Liver (tissue), 9 donors: Measurements from ENCODE around the gene EIF3CL. TPM values are rescaled to one million over a fixed set of nuclear protein-coding genes. Genes with fewer than 3 reads are reported as not detected.
"Not testable (repeated sequence)": the region's sequence is repeated elsewhere in the genome, so short reads cannot be mapped to it uniquely, and the experiment has no call there.

Experiments
- DNase-seq: peaks from one replicate; pipeline ENCODE4 v3.0.0-alpha.2; 2017; ENCODE audit warnings: low spot score
- H3K27ac ChIP-seq, 2 donors: one replicate each; pipeline ENCODE4 v1.7.0; 2013; ENCODE audit warnings: inconsistent platforms in 2 of 2, low read length in 2 of 2, control low read depth in 1 of 2, low read depth in 1 of 2, mild to moderate bottlenecking in 1 of 2
- H3K27me3 ChIP-seq, 4 donors: one replicate each; pipeline versions ENCODE4 v1.6.1 to v1.7.0; 2013; ENCODE audit warnings: low read length in 3 of 4, inconsistent platforms in 1 of 4, mild to moderate bottlenecking in 1 of 4, moderate library complexity in 1 of 4; ENCODE audit not compliant: control insufficient read depth in 4 of 4, insufficient read depth in 4 of 4
- H3K36me3 ChIP-seq, 4 donors: one replicate each; pipeline versions ENCODE4 v1.6.1 to v1.7.0; 2013; ENCODE audit warnings: low read length in 3 of 4, mild to moderate bottlenecking in 3 of 4, low read depth in 1 of 4, moderate library complexity in 1 of 4; ENCODE audit not compliant: control insufficient read depth in 4 of 4, insufficient read depth in 3 of 4
- H3K4me1 ChIP-seq, 4 donors: one replicate each; pipeline versions ENCODE4 v1.6.1 to v1.7.0; 2013; ENCODE audit warnings: low read length in 3 of 4, mild to moderate bottlenecking in 3 of 4, moderate library complexity in 1 of 4; ENCODE audit not compliant: control insufficient read depth in 4 of 4, insufficient read depth in 4 of 4
- H3K4me3 ChIP-seq, 3 donors: one replicate each; pipeline versions ENCODE4 v1.6.1 to v1.7.0; 2013; ENCODE audit warnings: low read length in 3 of 3, control low read depth in 1 of 3, low read depth in 1 of 3, mild to moderate bottlenecking in 1 of 3
- H3K9ac ChIP-seq, 2 donors: one replicate each; pipeline ENCODE4 v1.7.0; 2013; ENCODE audit warnings: low read length in 2 of 2, mild to moderate bottlenecking in 2 of 2, moderate library complexity in 2 of 2, control low read depth in 1 of 2, low read depth in 1 of 2
- H3K9me3 ChIP-seq, 4 donors: one replicate each; pipeline versions ENCODE4 v1.6.1 to v1.7.0; 2013; ENCODE audit warnings: low read length in 3 of 4; ENCODE audit not compliant: control insufficient read depth in 4 of 4
- WGBS: extraction: QIAGEN DNeasy Blood & Tissue Kit; methylation state at CpG from one replicate; pipeline ENCODE4 v1.1.7; 2013; 5-methylcytosine and 5-hydroxymethylcytosine counted together
- polyA plus RNA-seq, 2 donors: library from polyadenylated mRNA; stranded (reverse) in 1 of 2; unstranded in 1 of 2; fragments of 200-250 nt in 1 of 2; fragments of >200 nt in 1 of 2; fragmentation: Nextera tagmentation in 1 of 2; extraction: Ambion mirVana in 1 of 2; gene quantifications; one replicate each; pipeline versions ENCODE4 v1.2.1 to v1.2.3, GENCODE V29; 2013 to 2015
- total RNA-seq, 2 donors: library from RNA; depleted of rRNA; stranded (reverse); fragments of >200 nt; gene quantifications; one replicate each; pipeline ENCODE4 v1.2.3, GENCODE V29; 2014
- donor health status: healthy.
- donor health status: healthy.
- donor health status: healthy.
- donor health status: healthy.
- donor health status: healthy.

EIF3CL gene
- total and polyA plus RNA-seq, 4 donors: 0.11 to 103 (median 68.1) TPM

DNA sequence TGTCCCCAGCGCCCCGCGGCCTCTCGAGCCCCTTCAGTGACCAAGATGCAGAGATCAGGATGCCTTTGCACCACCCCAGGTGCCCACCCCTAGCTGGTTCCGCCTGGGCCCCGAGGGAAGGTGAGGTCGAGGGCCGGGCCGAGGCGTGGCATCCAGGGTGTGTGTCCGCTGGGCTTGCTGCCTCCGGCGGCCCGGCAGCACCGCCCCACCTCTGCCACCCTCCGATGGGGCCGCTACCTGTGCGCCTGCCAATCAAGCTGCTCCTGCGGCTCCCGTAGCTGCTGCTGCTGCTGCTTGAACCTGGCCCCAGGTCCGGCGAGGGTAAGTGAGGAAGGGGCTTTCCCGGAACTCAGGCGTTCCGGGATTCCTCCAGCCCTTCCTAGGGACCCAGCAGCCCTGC is 29.4 kb downstream of the EIF3CL start:
- not testable (repeated sequence) for DNase-seq, H3K27ac ChIP-seq, H3K9ac ChIP-seq, H3K4me1 ChIP-seq, H3K36me3 ChIP-seq, H3K4me3 ChIP-seq, H3K27me3 ChIP-seq, H3K9me3 ChIP-seq
- 4% methylated on average over 8 of the region's 25 CpGs for WGBS

DNA sequence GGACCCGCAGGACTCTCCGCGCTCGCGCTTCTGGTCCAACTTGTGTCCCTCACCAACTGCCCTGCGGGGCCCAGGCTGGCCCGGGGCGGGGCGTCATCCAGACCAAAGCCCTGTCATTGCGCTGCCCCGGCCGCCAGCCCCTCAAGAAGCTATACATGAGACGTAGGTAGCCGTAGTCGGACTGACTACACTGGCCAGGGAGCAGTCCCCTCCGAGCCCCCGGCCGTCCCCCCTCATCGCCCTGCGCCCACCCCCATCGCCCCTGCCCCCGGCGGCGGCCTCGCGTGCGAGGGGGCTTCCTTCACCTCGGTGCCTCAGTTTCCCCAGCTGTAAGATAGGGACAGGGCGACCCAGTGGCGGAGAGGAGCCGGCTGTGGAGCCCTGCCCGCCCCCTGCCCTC is 35.7 kb downstream of the EIF3CL start:
- not testable (repeated sequence) for H3K4me1 ChIP-seq, H3K36me3 ChIP-seq, DNase-seq, H3K27me3 ChIP-seq, H3K9ac ChIP-seq, H3K4me3 ChIP-seq, H3K27ac ChIP-seq, H3K9me3 ChIP-seq
- 27% methylated on average over 25 of the region's 32 CpGs for WGBS

DNA sequence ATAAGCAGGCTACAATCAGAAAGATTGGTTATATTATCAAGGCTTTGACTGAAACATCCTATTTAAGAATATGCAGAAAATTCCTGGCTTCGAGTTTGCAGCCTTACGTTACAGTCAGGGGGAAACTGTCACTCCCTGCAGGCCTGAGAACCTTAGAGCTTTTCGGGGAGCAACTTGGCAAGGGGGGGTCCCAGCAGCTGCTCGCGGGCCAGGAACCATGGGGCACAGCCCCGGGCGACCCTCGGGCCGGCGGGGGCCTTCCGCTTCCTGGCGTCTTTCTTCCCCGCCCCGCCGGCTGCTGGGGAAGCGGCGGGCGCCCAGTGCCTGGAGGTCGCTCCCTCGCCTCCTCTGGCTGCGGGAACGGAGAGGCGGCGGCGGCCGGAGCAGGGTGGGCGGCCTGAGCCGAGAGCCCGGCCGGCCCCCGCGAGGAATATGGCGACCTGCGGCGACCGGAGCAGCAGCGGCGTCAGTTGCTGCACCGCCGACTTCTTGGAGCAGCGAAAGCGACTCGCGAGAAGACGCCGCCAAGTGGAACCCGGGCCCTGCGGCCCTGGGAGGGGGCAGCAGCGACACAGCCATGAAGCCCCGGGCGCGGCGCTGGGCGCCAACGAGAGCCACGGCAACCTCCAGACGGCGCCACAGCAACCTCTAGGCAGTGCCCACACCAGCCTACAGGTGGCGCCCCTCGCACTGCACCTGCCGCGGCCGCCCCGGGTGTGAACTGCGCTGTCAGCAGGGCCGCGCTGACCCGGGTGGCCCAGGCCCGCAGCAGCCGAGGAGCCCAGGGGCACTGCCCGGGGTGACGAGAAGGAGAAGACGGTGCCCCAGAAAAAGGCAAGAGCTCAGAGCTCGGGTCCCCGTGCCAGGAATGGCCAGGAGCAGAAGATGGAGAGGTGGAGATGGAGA is 39.1 kb downstream of the EIF3CL start:
- 1% methylated on average over 16 of the region's 75 CpGs for WGBS
- not testable (repeated sequence) for H3K27me3 ChIP-seq, H3K4me3 ChIP-seq, H3K36me3 ChIP-seq, DNase-seq, H3K4me1 ChIP-seq, H3K27ac ChIP-seq, H3K9ac ChIP-seq, H3K9me3 ChIP-seq

DNA sequence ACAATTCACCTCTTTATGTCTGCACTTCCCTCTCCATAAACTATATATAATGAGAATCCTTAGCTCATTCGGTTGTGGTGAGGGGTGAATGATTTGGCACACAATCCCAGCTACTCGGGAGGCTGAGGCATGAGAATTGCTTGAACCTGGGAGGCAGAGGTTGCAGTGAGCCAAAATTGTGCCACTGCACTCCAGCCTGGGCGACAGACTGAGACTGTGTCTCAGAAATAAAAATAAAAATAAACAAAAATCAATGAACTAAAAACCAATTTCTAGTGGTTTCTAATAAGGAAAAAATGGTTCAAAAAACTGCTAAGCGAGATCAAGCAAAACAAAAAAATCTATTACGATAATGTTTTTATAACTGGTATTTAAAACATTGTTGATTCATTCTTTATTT is 40.2 kb downstream of the EIF3CL start, which contains the start of gene NPIPB6:
NPIPB6 (minus strand) TSS at position 101 of the 400 bp plus-strand sequence. CDS start 686 bp downstream, outside the sequence.
- H3K9ac ChIP-seq, H3K9me3 ChIP-seq, DNase-seq, H3K4me1 ChIP-seq, H3K4me3 ChIP-seq, H3K27ac ChIP-seq, H3K36me3 ChIP-seq, H3K27me3 ChIP-seq: not testable (repeated sequence)
- no CpG with 5 or more reads among the region's 5 CpGs for WGBS

DNA sequence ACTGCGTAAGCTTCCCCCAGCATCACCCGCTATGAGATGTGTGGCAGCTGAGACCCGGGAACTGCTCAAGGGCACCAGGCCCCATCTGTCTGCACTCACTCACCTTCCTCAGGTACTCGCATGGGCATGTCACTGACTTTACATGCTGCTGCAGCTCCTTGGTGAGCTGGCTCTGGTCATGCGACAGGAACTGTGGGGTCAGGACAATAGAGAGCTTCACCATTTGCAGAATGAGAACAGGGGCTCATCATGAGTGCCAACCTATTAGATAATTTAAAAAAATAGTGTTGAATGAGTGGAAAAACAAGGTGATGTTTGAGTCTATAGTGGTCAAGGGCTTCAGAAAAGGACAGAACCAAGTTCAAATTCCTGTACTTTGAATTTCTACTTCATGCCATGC is 41.0 kb downstream of the EIF3CL start:
- H3K9ac ChIP-seq, H3K36me3 ChIP-seq, H3K4me1 ChIP-seq, H3K9me3 ChIP-seq, H3K27me3 ChIP-seq, DNase-seq, H3K27ac ChIP-seq, H3K4me3 ChIP-seq: not testable (repeated sequence)
- 100% methylated on average over 2 of the region's 5 CpGs for WGBS

DNA sequence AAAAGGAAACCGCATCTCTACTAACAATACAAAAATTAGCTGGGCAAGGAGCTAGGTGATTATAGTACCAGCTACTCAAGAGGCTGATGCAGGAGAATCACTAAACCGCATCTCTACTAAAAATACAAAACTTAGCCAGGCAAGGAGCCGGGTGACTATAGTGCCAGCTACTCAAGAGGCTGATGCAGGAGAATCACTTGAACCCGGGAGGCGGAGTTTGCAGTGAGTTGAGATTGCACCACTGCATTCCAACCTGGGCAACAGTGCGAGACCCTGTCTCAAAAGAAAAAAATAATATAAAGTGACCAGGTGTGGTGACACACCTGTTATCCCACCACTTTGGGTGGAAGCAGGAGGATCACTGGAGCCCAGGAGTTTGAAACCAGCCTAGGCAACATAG is 65.4 kb downstream of the EIF3CL start:
- 86% methylated on average over 5 of the region's 6 CpGs for WGBS
- H3K27me3 ChIP-seq, H3K9ac ChIP-seq, DNase-seq, H3K36me3 ChIP-seq, H3K27ac ChIP-seq, H3K4me3 ChIP-seq, H3K4me1 ChIP-seq, H3K9me3 ChIP-seq: not testable (repeated sequence)

DNA sequence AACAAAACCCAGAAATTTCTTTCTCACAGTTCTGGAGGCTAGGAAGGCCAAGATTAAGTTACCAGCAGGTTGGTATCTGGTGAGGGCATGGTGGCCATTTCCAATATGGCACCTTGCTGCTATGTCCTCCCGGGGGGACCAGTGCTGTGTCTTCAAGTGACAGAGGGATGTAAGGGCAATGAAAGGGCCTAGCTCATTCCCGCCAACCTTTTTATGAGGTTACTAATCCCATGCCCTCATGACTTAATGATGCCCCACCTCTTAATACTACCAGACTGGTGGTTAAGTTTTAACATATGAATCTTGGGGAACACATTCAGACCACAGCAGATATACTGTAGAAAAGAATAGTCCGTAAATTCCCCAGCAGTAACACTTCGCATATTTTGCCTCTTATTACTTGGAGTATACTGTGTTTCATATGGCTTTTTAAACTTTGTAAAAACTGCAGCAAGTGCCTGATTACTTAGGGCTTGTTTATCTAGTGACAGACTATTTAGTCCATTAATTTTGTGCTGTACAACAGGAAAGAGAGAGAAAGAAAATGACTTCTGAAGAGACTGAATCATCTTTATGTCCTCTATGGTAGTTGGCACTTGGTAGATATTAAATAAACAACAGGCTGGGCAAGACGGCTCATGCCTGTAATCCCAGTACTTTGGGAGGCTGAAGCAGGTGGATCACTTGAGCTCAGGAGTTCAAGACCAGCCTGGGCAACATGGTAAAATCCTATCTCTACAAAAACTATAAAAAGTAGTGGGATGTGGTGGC is 66.5 kb downstream of the EIF3CL start:
- 76% methylated on average over 5 of the region's 5 CpGs for WGBS
- not testable (repeated sequence) for DNase-seq

DNA sequence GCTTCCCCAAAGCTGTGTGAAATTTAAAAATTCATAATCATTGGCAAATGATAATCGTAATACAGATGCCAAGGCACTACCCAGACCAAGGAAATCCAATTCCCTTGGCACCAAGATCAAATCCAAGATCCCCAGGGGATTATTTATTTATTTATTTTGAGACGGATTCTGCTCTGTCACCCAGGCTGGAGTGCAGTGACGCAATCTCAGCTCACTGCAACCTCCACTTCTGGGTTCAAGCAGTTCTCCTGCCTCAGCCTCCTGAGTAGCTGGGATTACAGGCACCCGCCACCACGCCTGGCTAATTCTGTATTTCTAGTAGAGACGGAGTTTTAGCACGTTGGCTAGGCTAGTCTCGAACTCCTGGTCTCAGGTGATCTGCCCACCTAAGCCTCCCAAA is 68.0 kb downstream of the EIF3CL start:
- not testable (repeated sequence) for DNase-seq, H3K4me3 ChIP-seq, H3K9me3 ChIP-seq, H3K36me3 ChIP-seq, H3K27ac ChIP-seq, H3K4me1 ChIP-seq, H3K9ac ChIP-seq, H3K27me3 ChIP-seq
- WGBS: 85% methylated on average over 8 of the region's 8 CpGs

More for the DNA sequence above, 66.5 kb downstream of the EIF3CL start:
- H3K27me3 ChIP-seq, H3K9ac ChIP-seq, H3K4me3 ChIP-seq, H3K9me3 ChIP-seq, H3K27ac ChIP-seq, H3K36me3 ChIP-seq, H3K4me1 ChIP-seq: not testable (repeated sequence)
